ENCODE measurements around the gene SLC36A3. TPM values are rescaled to one million over a fixed set of nuclear protein-coding genes. Genes with fewer than 3 reads are reported as not detected.

SLC36A3 gene
- total and polyA plus RNA-seq, 2 of the 8 experiments (the other 6 are each of a cell fraction or from before 2014, with no cell fraction given): not detected

DNA sequence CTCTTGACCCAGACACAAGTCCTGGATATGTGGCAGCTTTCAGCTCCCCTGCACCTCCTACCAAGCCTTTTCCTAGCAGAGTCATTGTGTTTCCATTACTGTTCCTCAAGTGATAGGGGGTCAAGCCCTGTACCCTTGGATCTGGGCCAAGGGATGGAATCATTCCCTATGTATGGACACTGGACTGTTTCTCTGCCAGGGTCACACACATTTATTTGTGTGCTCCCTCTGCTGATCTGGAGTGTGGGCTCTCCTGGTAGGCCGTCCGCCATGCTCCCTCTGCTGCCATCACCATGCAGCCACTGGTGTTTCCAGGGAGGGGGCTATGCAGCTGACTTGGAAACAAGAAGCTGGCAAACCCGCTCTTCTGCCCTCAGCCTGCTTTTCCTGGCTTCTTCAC lies 41.0 kb downstream of the SLC36A3 start (continued):
- TF ChIP-seq SAP30 (IDR thresholded peaks at IDR 0.05; ENCODE audit: insufficient read depth, insufficient replicate concordance, low read length): no peak

All from H1 (cell line).